ENCODE results near the gene PRSS27. TPM values are rescaled to one million over a fixed set of nuclear protein-coding genes. Genes with fewer than 3 reads are reported as not detected.
"Not testable (repeated sequence)": the region's sequence is repeated elsewhere in the genome, so short reads cannot be mapped to it uniquely, and the experiment has no call there.

Gene PRSS27
- total RNA-seq, 2 experiments from 2014 or later, result 0.70 to 1.0 TPM

- ChIA-PET CTCF (no interaction called here), POLR2A (no interaction called here)
- no peak for ATAC-seq
- no peaks in the 10 kb centered on the region for H3K36me3 Mint-ChIP-seq (ENCODE audit: low read depth)
- no peak overlapping the region for H3K4me3 Mint-ChIP-seq
- no peak overlapping the region for H3K27ac Mint-ChIP-seq
- DNase-seq, result no peak
- peaks cover 2% of the 10 kb centered on the region for H3K27me3 Mint-ChIP-seq (ENCODE audit: low read depth)
- no peaks in the 10 kb centered on the region for H3K9me3 Mint-ChIP-seq (ENCODE audit: insufficient read depth)
- no peaks in the 10 kb centered on the region for H3K4me1 Mint-ChIP-seq (ENCODE audit: low read depth)
Measured at GRCh38 chr16:2738615-2739014, 18.6 kb upstream of the PRSS27 start.

DNA sequence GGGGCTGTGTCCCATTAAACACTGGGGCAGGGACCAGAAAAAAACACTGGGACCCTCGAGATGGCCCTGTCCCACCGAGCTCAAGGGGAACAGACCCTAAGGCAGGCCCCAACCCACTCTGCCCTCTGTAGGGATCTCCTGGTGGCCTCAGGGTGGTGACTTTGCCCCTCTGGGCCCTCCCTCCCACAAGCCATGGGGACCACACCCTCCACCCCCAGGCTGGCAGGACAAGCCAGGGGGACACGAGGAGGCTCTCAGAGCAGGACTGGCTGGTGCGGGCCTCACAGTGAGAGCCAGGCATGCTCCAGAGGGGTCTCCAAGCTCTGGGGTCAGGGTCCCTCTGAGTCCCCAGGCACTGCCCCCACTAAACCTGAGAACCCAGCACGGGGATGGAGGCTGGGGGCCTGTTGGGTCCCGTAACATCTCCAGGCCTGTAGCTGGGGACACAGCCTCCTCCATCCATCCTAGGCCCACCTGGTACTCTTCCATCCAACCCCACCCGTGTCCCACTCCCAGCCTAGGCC, 17.9 kb upstream of the PRSS27 start:
- Mint-ChIP-seq H3K36me3 (ENCODE audit: low read depth) (no peaks in the 10 kb centered on the region), H3K27ac (no peak overlapping the region), H3K4me3 (no peak overlapping the region), H3K27me3 (ENCODE audit: low read depth) (peaks cover 2% of the 10 kb centered on the region), H3K4me1 (ENCODE audit: low read depth) (no peaks in the 10 kb centered on the region), H3K9me3 (ENCODE audit: insufficient read depth) (no peaks in the 10 kb centered on the region)
- CTCF ChIA-PET, result no interaction called here
- no peak for ATAC-seq
- no peak for DNase-seq
- POLR2A ChIA-PET, result no interaction called here

- no peak overlapping the region for H3K27ac Mint-ChIP-seq
- ChIA-PET POLR2A (no interaction called here), CTCF (no interaction called here)
- no peak overlapping the region for H3K4me3 Mint-ChIP-seq
- H3K4me1 Mint-ChIP-seq (ENCODE audit: low read depth), result no peaks in the 10 kb centered on the region
- H3K9me3 Mint-ChIP-seq (ENCODE audit: insufficient read depth), result no peaks in the 10 kb centered on the region
- peaks cover 2% of the 10 kb centered on the region for H3K27me3 Mint-ChIP-seq (ENCODE audit: low read depth)
- H3K36me3 Mint-ChIP-seq (ENCODE audit: low read depth), result no peaks in the 10 kb centered on the region
- ATAC-seq (no peak), DNase-seq (no peak)
Measured at GRCh38 chr16:2737238-2737605, 17.2 kb upstream of the PRSS27 start.

DNA sequence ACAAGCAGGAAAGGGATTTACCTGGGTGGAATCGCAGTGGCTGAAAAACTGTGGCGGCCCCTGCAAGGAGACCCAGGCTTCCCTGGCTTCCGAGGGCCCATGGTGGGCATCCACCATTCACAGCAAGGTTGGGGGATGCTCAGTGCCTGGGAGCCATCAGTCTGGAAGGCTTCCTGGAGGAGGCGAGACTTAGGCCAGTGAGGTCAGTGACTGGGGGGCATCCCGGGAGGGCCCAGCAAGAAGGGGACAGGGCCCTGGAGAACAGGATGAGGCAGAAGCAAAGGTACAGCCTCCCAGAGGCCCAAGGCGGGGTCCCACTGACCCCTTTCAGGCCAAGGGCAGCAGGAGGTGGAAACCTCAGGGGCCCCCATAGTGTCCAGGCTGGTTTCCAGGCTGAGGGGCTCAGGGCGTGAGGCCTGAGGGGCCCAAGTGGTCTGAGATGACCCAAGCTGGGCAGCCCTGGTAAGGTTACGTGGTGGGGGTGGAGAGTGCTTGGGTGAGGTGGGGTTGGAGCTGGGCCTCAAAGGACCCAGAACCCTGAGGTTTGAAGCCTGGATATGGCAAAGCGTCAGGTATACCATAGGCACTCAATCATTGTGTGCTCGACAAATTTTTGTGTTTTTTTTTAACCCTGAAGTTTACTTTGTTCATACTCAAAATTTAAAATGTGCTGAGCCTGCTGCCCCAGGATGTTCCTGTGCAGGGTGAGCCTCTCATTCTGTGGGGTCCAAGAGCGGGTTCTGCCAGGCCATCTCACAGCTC, 16.6 kb upstream of the PRSS27 start:
- no peak for ATAC-seq
- POLR2A ChIA-PET, result no interaction called here
- DNase-seq, result no peak
- no peaks in the 10 kb centered on the region for H3K36me3 Mint-ChIP-seq (ENCODE audit: low read depth)
- peaks cover 2% of the 10 kb centered on the region for H3K27me3 Mint-ChIP-seq (ENCODE audit: low read depth)
- no peaks in the 10 kb centered on the region for H3K4me1 Mint-ChIP-seq (ENCODE audit: low read depth)
- H3K9me3 Mint-ChIP-seq (ENCODE audit: insufficient read depth), result no peaks in the 10 kb centered on the region
- no peak overlapping the region for H3K27ac Mint-ChIP-seq
- H3K4me3 Mint-ChIP-seq, result no peak overlapping the region
- CTCF ChIA-PET, result no interaction called here

DNA sequence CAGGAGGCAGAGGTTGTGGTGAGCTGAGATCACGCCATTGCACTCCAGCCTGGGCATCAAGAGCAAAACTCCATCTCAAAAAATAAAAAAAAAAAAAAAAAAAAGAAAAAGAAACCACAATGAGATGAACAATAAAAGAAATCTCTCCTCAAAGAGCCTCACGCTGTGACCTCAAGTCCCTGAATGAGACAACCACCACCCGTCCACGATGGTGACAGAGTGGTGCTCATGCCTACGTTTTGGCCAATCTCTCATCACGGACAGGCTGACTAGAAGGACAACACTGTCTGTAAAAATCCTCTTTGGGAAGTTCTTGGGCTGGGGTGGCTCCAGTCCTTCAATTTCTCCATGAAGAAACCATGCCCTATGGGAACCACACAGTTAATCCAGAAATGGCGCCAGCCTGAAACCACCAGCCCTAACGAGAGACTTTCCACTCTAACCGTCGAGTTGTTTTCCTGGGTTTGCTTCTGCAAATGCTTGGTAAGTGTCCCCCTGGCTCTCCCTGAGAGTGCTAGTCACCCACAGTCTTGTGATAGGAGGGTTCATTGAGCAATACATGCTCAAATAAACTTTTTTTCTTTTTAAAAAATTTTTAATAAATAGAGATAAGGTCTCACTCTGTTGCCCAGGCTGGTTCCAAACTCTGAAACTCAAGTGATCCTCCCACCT, 15.0 kb upstream of the PRSS27 start:
- no peaks in the 10 kb centered on the region for H3K36me3 Mint-ChIP-seq (ENCODE audit: low read depth)
- H3K9me3 Mint-ChIP-seq (ENCODE audit: insufficient read depth), result no peaks in the 10 kb centered on the region
- no peak for ATAC-seq
- no peaks in the 10 kb centered on the region for H3K4me1 Mint-ChIP-seq (ENCODE audit: low read depth)
- DNase-seq, result no peak
- peaks cover 2% of the 10 kb centered on the region for H3K27me3 Mint-ChIP-seq (ENCODE audit: low read depth)
- no peak overlapping the region for H3K27ac Mint-ChIP-seq
- CTCF ChIA-PET, result no interaction called here
- H3K4me3 Mint-ChIP-seq, result no peak overlapping the region
- POLR2A ChIA-PET, result no interaction called here

DNA sequence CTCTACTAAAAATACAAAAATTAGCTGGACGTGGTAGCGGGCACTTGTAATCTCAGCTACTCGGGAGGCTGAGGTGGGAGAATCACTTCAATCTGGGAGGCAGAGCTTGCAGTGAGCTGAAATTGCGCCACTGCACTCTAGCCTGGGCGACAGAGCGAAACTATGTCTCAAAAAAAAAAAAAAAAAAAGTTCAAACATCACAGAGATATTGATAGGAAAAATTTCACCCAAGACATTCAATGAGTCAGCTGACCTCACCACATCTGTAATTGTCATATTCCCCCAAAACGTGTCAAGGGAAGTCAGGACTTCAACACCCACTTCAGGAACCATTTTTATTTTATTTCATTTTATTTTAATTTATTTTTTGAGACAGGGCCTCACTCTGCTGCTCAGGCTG, 8.0 kb upstream of the PRSS27 start:
- Mint-ChIP-seq H3K36me3 (ENCODE audit: low read depth) (no peaks in the 10 kb centered on the region), H3K27me3 (ENCODE audit: low read depth) (peaks cover 11% of the 10 kb centered on the region), H3K27ac (no peak overlapping the region), H3K4me1 (ENCODE audit: low read depth) (no peaks in the 10 kb centered on the region), H3K9me3 (ENCODE audit: insufficient read depth) (no peaks in the 10 kb centered on the region), H3K4me3 (no peak overlapping the region)
- DNase-seq, result no peak
- ChIA-PET POLR2A (no interaction called here), CTCF (interaction anchor here (0.8 kb wide), 1 partner anchor 883 kb away, joined by 3 read pairs; the partner anchor contains the start of gene SLX4)
- no peak for ATAC-seq

GRCh38 chr16:2726923-2727322, 6.9 kb upstream of the PRSS27 start:
- Mint-ChIP-seq H3K27me3 (ENCODE audit: low read depth) (peaks cover 11% of the 10 kb centered on the region), H3K36me3 (ENCODE audit: low read depth) (no peaks in the 10 kb centered on the region), H3K9me3 (ENCODE audit: insufficient read depth) (no peaks in the 10 kb centered on the region), H3K4me1 (ENCODE audit: low read depth) (peaks cover 2% of the 10 kb centered on the region), H3K4me3 (no peak overlapping the region), H3K27ac (no peak overlapping the region)
- DNase-seq (no peak), ATAC-seq (no peak)
- POLR2A ChIA-PET, result no interaction called here
- CTCF ChIA-PET, result interaction anchor here (0.8 kb wide), 1 partner anchor 885 kb away, joined by 3 read pairs; the partner anchor contains the start of gene SLX4

DNA sequence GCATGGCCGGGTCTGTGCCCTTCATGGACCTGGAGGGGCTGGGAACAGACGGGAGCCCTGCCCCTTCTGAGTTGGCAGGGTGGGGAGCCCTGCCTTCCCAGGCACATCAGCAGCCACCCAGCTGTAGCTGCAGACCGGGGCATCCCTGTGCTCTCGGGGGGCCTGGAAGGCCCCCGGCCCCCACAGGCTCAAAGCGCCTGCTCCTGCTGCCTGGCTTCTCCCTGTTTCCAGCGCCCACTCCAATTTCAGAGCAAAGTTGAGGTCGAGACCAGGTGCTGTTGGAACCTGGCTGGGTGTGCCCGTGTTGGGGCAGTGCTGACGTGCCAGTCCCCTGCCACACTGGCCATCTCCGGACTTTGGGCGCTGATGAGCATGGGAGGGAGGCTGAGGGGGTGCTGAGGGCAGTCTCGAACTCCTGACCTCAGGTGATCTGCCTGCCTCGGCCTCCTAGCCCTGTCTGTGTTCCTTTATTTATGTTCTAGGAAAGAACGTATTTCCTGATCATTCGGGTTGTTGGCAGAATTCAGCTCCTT, 4.9 kb upstream of the PRSS27 start:
- Mint-ChIP-seq H3K27ac (no peak overlapping the region), H3K9me3 (ENCODE audit: insufficient read depth) (no peaks in the 10 kb centered on the region), H3K27me3 (ENCODE audit: low read depth) (peaks cover 11% of the 10 kb centered on the region), H3K4me3 (no peak overlapping the region), H3K36me3 (ENCODE audit: low read depth) (no peaks in the 10 kb centered on the region), H3K4me1 (ENCODE audit: low read depth) (peaks cover 4% of the 10 kb centered on the region)
- ATAC-seq (no peak), DNase-seq (no peak)
- ChIA-PET CTCF (interaction anchor here (1.5 kb wide), 1 partner anchor 144 kb away, joined by 3 read pairs; no protein-coding TSS in a partner anchor), POLR2A (interaction anchor here (1.0 kb wide), 1 partner anchor 28 kb away, joined by 3 read pairs; no protein-coding TSS in a partner anchor)

DNA sequence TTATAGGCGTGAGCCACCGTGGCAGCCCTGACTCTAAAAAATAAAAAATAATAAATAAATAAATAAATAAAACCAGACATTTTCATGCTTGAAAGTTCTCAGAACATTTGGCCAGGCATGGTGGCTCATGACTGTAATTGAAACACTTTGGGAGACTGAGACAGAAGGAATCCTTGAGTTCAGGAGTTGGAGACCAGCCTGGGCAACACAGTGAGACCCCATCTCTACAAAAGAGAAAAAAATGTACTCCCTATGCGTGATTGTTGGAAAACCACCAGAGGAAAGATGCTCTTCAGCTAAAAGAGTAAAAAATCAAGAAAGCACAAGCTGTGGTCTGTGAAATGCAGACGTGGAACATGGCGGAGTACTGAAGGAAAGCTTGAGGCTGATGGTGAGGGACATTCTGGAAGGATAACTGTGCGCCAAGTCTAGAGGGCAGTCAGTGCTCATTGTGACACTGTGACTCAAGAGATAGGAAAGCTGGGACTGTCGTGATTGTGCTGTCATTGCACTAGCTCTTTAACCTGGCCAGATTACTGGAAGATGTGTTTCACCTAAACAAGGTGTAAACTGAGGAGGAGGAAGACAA, 4.2 kb upstream of the PRSS27 start:
- CTCF ChIA-PET, result interaction anchor here (0.6 to 1.5 kb wide), 2 partner anchors 144 to 228 kb away, joined by 3 read pairs; no protein-coding TSS in a partner anchor
- H3K4me1 Mint-ChIP-seq (ENCODE audit: low read depth), result peaks cover 4% of the 10 kb centered on the region
- POLR2A ChIA-PET, result interaction anchor here (1.0 kb wide), 1 partner anchor 29 kb away, joined by 3 read pairs; no protein-coding TSS in a partner anchor
- no peak overlapping the region for H3K4me3 Mint-ChIP-seq
- no peaks in the 10 kb centered on the region for H3K36me3 Mint-ChIP-seq (ENCODE audit: low read depth)
- H3K27me3 Mint-ChIP-seq (ENCODE audit: low read depth), result peaks cover 11% of the 10 kb centered on the region
- ATAC-seq (no peak), DNase-seq (no peak)
- H3K9me3 Mint-ChIP-seq (ENCODE audit: insufficient read depth), result no peaks in the 10 kb centered on the region
- no peak overlapping the region for H3K27ac Mint-ChIP-seq

- H3K4me3 Mint-ChIP-seq, result peak overlapping the region; percentile 57
- ATAC-seq; H3K36me3 Mint-ChIP-seq (ENCODE audit: low read depth); CTCF ChIA-PET; POLR2A ChIA-PET; H3K9me3 Mint-ChIP-seq (ENCODE audit: insufficient read depth); DNase-seq: not testable (repeated sequence)
- H3K4me1 Mint-ChIP-seq (ENCODE audit: low read depth), result peaks cover 13% of the 10 kb centered on the region
- H3K27ac Mint-ChIP-seq, result peak overlapping the region; percentile 44
- H3K27me3 Mint-ChIP-seq (ENCODE audit: low read depth), result peaks cover 11% of the 10 kb centered on the region
Measured at GRCh38 chr16:2721634-2722173, 1.7 kb upstream of the PRSS27 start.

GRCh38 chr16:2720719-2721633, 952 bp upstream of the PRSS27 start:
- ATAC-seq (peak; percentile 96), DNase-seq (peak; percentile 91)
- Mint-ChIP-seq H3K9me3 (ENCODE audit: insufficient read depth) (no peaks in the 10 kb centered on the region), H3K4me1 (ENCODE audit: low read depth) (peaks cover 20% of the 10 kb centered on the region), H3K36me3 (ENCODE audit: low read depth) (no peaks in the 10 kb centered on the region), H3K27ac (peak overlapping the region; percentile 83), H3K4me3 (peak overlapping the region; percentile 77), H3K27me3 (ENCODE audit: low read depth) (peaks cover 11% of the 10 kb centered on the region)
- ChIA-PET CTCF (no interaction called here), POLR2A (no interaction called here)
